ENCODE results near the gene BARHL2.

Gene BARHL2

GRCh38 chr1:90713741-90714509, 3.2 kb downstream of the BARHL2 start:
- H3K27ac ChIP-seq, result no peak overlapping the region
- TF ChIP-seq ZFX (IDR thresholded peaks at IDR 0.05), result no peak
- no peak for TF ChIP-seq CTCF (conservative IDR thresholded peaks at IDR 0.05)

DNA sequence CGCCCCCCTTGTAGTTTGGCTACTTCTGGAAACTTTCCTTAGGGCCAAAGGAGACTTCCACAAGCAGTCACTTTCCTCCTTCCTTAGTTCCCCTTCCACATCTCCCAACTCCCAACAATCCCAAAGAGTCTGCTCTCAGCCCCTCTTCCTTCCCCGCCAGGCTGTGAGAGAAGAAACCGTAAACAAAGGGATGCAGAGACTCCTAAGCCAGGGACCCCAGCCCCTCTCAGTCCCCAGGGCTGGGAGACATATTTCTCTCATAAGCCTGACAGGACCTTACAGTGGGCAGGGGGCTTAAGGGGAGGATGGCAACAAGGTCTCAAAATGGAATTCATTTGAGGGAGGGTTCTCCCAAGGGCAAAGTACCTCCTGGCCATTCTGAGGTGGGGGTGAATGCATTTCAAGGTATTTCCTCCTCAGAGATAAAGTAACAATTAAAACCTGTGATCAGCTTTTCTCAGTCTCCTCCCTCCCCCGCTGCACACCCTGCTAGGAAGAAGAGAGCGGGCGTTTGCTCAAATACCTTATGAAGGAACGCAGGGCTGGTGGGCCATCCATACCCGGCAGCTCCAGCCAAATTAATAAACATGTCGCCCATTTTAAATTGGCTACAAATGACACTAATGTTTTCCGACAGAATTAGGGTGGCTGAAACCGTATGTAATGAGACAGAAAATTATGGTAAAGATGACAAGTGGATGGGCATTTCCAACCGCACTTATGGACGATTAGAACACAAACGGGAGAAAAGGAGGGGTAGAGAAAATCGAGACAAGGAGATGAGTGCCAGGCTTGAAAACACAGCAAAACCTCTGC, 4.0 kb downstream of the BARHL2 start:
- TF ChIP-seq ZFX (IDR thresholded peaks at IDR 0.05) (no peak), CTCF (conservative IDR thresholded peaks at IDR 0.05) (no peak)
- no peak overlapping the region for H3K27ac ChIP-seq

DNA sequence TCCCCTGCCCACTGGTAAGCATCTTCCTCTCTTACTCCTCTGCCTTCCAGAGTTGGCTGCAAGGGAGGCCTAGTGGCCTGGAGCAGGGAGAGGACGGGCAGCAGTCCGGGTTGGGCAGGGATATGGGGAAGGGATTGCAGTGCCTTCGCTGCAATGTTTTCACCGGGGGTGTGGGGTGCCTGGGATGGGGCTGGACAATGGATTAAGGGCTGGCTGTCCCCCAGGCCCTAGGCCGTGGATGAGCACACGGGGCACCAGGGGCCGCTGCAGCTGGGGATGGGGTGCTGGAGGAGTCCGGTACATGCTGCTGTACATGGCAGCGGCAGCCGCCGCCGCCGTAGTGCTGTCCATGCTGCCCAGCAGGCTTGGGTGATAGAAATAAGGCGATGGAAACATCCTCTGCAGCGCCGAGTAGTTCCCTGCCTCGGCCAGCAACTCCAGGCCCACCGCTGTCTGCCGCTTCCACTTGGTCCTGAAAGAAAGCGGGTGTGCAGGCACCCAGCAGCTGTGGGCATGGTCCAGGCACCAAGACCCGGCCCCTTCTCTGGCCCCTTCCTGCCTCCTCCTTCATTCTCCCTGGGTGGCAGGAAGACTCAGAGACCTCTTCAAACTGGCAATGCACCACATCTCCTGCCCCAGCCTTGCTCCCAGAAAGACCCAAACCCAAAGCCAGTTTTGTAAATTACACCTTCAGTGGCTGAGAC, 4.8 kb downstream of the BARHL2 start:
- TF ChIP-seq CTCF (conservative IDR thresholded peaks at IDR 0.05) (no peak), ZFX (IDR thresholded peaks at IDR 0.05) (no peak)
- no peak overlapping the region for H3K27ac ChIP-seq

GRCh38 chr1:90711696-90712095, 5.4 kb downstream of the BARHL2 start:
- TF ChIP-seq CTCF (conservative IDR thresholded peaks at IDR 0.05), result no peak
- no peak for TF ChIP-seq ZFX (IDR thresholded peaks at IDR 0.05)
- H3K27ac ChIP-seq, result no peak overlapping the region

- TF ChIP-seq CTCF (conservative IDR thresholded peaks at IDR 0.05), result no peak
- TF ChIP-seq ZFX (IDR thresholded peaks at IDR 0.05), result no peak
- H3K27ac ChIP-seq, result no peak overlapping the region
Measured at GRCh38 chr1:90710579-90711536, 6.2 kb downstream of the BARHL2 start.

DNA sequence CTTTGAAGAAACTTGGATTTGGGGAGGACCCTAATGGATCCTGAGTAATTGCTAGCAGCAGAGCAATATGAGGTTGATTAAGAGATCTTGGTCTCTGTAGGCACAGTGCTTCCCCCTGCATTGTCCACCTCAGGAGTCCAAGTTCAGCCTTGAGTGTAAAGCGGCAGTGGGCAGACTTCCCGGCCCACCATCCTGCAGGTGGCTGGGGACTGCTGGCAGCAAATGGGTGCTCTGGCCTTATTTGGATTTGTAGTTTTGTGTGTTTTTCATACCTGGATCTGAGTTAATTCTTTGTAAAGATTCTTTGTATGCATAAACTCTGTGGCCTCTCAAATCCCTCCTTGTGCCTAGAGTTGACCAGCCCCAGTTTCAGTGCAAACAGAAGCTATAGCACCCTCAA, 7.6 kb downstream of the BARHL2 start:
- no peak overlapping the region for H3K27ac ChIP-seq
- no peak for TF ChIP-seq ZFX (IDR thresholded peaks at IDR 0.05)
- TF ChIP-seq CTCF (conservative IDR thresholded peaks at IDR 0.05), result no peak

Measured in C4-2B (cell line).